GM12878 (cell line): Measurements from ENCODE around the gene CDO1.

ENCODE experiments used
- BRCA1 ChIP-seq: IDR thresholded peaks from 2 replicates; pipeline ENCODE4 v1.6.1; 2011; ENCODE audit warnings: low read depth, low read length, improper control_type of control experiment
- EP300 ChIP-seq, 2 experiments: fragments of 150-350 bp in 1 of 2; IDR thresholded peaks; 2 replicates each; pipeline ENCODE4 v1.6.1; 2011 to 2012; ENCODE audit warnings: low read depth in 2 of 2, low read length in 2 of 2, borderline replicate concordance in 1 of 2, improper control_type of control experiment in 1 of 2, inconsistent platforms in 1 of 2; ENCODE audit not compliant: control insufficient read depth in 1 of 2
- IKZF1 ChIP-seq: fragments of 450-650 bp; conservative IDR thresholded peaks from 2 replicates; pipeline ENCODE4 v1.6.1; 2017; ENCODE audit warnings: antibody characterized with exemption, mild to moderate bottlenecking
- KAT2A ChIP-seq: conservative IDR thresholded peaks from 2 replicates; pipeline ENCODE4 v1.6.1; 2011; ENCODE audit warnings: low read depth, low read length; ENCODE audit not compliant: control insufficient read depth
- MTA3 ChIP-seq: IDR thresholded peaks from 2 replicates; pipeline ENCODE4 v1.6.1; 2012; ENCODE audit warnings: low read length, inconsistent platforms, borderline replicate concordance
- PAX5 ChIP-seq: IDR thresholded peaks from 2 replicates; pipeline ENCODE4 v1.6.1; 2011; ENCODE audit warnings: low read depth, low read length, borderline replicate concordance
- PML ChIP-seq: IDR thresholded peaks from 2 replicates; pipeline ENCODE4 v1.6.1; 2012; ENCODE audit warnings: low read length, inconsistent platforms
- USF2 ChIP-seq: IDR thresholded peaks from 2 replicates; pipeline ENCODE4 v1.6.1; 2011; ENCODE audit warnings: low read depth, low read length, improper control_type of control experiment, borderline replicate concordance
- YY1 ChIP-seq: IDR thresholded peaks from 2 replicates; pipeline ENCODE4 v1.6.1; 2011; ENCODE audit warnings: low read depth, mild to moderate bottlenecking, low read length
- ZBTB4 ChIP-seq: fragments of 450-650 bp; formaldehyde crosslinking; IDR thresholded peaks from 2 replicates; pipeline ENCODE4 v1.4.0; 2022; ENCODE audit warnings: mild to moderate bottlenecking, moderate library complexity

GRCh38 chr5:115831163-115831768 is 14.8 kb upstream of the CDO1 start:
- TF ChIP-seq BRCA1 (no peak), PAX5 (no peak), PML (no peak), MTA3 (no peak), EP300 (IDR thresholded peaks at IDR 0.05; ENCODE audit: borderline replicate concordance in 1 of 2, control insufficient read depth in 1 of 2, low read depth in 2 of 2, low read length in 2 of 2) (no peak), USF2 (no peak), KAT2A (no peak), ZBTB4 (CRISPR knock-in tag) (no peak), YY1 (no peak), IKZF1 (no peak)
